T-helper 17 cell (primary cell): Measurements from ENCODE around the gene SCUBE3. TPM values are rescaled to one million over a fixed set of nuclear protein-coding genes. Genes with fewer than 3 reads are reported as not detected.
A peak's percentile ranks its signal among the peaks of the same experiment; 100 is the strongest.

Experiments
- ATAC-seq: fragments of 150-1000 bp; cut with Tn5 transposase; 2 replicates; pipeline ENCODE4 v1.10.0; 2021; ENCODE audit warnings: mild to moderate bottlenecking, moderate library complexity
- DNase-seq, 3 donors: peaks; one replicate each; pipeline versions ENCODE4 v3.0.0 to v3.0.0-alpha.2; 2020 to 2021
- H3K9me3 ChIP-seq: one replicate; pipeline ENCODE4 v1.7.0; 2013; ENCODE audit warnings: low read length, mild to moderate bottlenecking; ENCODE audit not compliant: control insufficient read depth, poor library complexity, severe bottlenecking
- H3K27ac Mint-ChIP-seq: one replicate; pipeline ENCODE4 v1.8.0; 2022; ENCODE audit warnings: mild to moderate bottlenecking, moderate library complexity, mixed read lengths
- H3K27me3 Mint-ChIP-seq: one replicate; pipeline ENCODE4 v1.8.0; 2022; ENCODE audit warnings: mixed read lengths
- H3K36me3 Mint-ChIP-seq: one replicate; pipeline ENCODE4 v1.8.0; 2022; ENCODE audit warnings: low read depth, mixed read lengths
- H3K4me1 Mint-ChIP-seq: one replicate; pipeline ENCODE4 v1.8.0; 2022; ENCODE audit warnings: mild to moderate bottlenecking, mixed read lengths
- H3K4me3 Mint-ChIP-seq: one replicate; pipeline ENCODE4 v1.8.0; 2022; ENCODE audit warnings: mild to moderate bottlenecking, moderate library complexity, mixed read lengths
- total RNA-seq, 4 donors: library from RNA in 2 of 4; stranded (reverse) in 2 of 4; gene quantifications; one replicate each; pipeline ENCODE4 v1.2.3 and lab custom pipeline; 2022 to 2026

The SCUBE3 gene
- total RNA-seq, 2 donors from 2014 or later = not detected

GRCh38 chr6:35242486-35242885 lies 28.7 kb downstream of the SCUBE3 start:
- H3K4me1 Mint-ChIP-seq = peaks cover 15% of the 10 kb centered on the region
- H3K36me3 Mint-ChIP-seq = peaks cover 5% of the 10 kb centered on the region
- H3K4me3 Mint-ChIP-seq = no peak overlapping the region
- ATAC-seq = no peak
- no peaks in the 10 kb centered on the region for H3K27me3 Mint-ChIP-seq
- no peaks in the 10 kb centered on the region for H3K9me3 ChIP-seq
- no peak for DNase-seq
- no peak overlapping the region for H3K27ac Mint-ChIP-seq

GRCh38 chr6:35242906-35243305 lies 29.1 kb downstream of the SCUBE3 start:
- H3K36me3 Mint-ChIP-seq = peaks cover 5% of the 10 kb centered on the region
- H3K9me3 ChIP-seq = no peaks in the 10 kb centered on the region
- H3K27me3 Mint-ChIP-seq = no peaks in the 10 kb centered on the region
- H3K4me3 Mint-ChIP-seq = no peak overlapping the region
- H3K4me1 Mint-ChIP-seq = peaks cover 18% of the 10 kb centered on the region
- no peak overlapping the region for H3K27ac Mint-ChIP-seq
- DNase-seq (no peak), ATAC-seq (no peak)

- Mint-ChIP-seq H3K36me3 (peaks cover 5% of the 10 kb centered on the region), H3K27ac (no peak overlapping the region), H3K27me3 (no peaks in the 10 kb centered on the region), H3K4me1 (peaks cover 20% of the 10 kb centered on the region), H3K4me3 (no peak overlapping the region)
- no peak for ATAC-seq
- no peak for DNase-seq
- no peaks in the 10 kb centered on the region for H3K9me3 ChIP-seq
Measured at GRCh38 chr6:35243386-35243958, 29.7 kb downstream of the SCUBE3 start.

- peaks cover 5% of the 10 kb centered on the region for H3K36me3 Mint-ChIP-seq
- ATAC-seq (no peak), DNase-seq (no peak)
- H3K27me3 Mint-ChIP-seq = no peaks in the 10 kb centered on the region
- no peak overlapping the region for H3K4me3 Mint-ChIP-seq
- no peak overlapping the region for H3K27ac Mint-ChIP-seq
- peaks cover 28% of the 10 kb centered on the region for H3K4me1 Mint-ChIP-seq
- H3K9me3 ChIP-seq = no peaks in the 10 kb centered on the region
Measured at GRCh38 chr6:35244551-35244950, 30.8 kb downstream of the SCUBE3 start.

- peak overlapping the region; percentile 35 for H3K27ac Mint-ChIP-seq
Measured at GRCh38 chr6:35247642-35248231, 34.0 kb downstream of the SCUBE3 start.

GRCh38 chr6:35248300-35248699 lies 34.5 kb downstream of the SCUBE3 start:
- H3K9me3 ChIP-seq = no peaks in the 10 kb centered on the region
- H3K4me1 Mint-ChIP-seq = peaks cover 30% of the 10 kb centered on the region
- peak overlapping the region; percentile 71 for H3K27ac Mint-ChIP-seq
- peaks cover 3% of the 10 kb centered on the region for H3K36me3 Mint-ChIP-seq
- DNase-seq = no peak
- no peak overlapping the region for H3K4me3 Mint-ChIP-seq
- H3K27me3 Mint-ChIP-seq = no peaks in the 10 kb centered on the region
- ATAC-seq = no peak

More at GRCh38 chr6:35247642-35248231, 34.0 kb downstream of the SCUBE3 start:
- Mint-ChIP-seq H3K4me3 (no peak overlapping the region), H3K4me1 (peaks cover 27% of the 10 kb centered on the region), H3K27me3 (no peaks in the 10 kb centered on the region), H3K36me3 (peaks cover 3% of the 10 kb centered on the region)
- DNase-seq (no peak), ATAC-seq (no peak)
- no peaks in the 10 kb centered on the region for H3K9me3 ChIP-seq

- ATAC-seq = no peak
- H3K9me3 ChIP-seq = no peaks in the 10 kb centered on the region
- Mint-ChIP-seq H3K4me1 (peaks cover 30% of the 10 kb centered on the region), H3K27me3 (no peaks in the 10 kb centered on the region), H3K27ac (peak overlapping the region; percentile 71), H3K4me3 (no peak overlapping the region), H3K36me3 (peaks cover 3% of the 10 kb centered on the region)
- no peak for DNase-seq
Measured at GRCh38 chr6:35248965-35249364, 35.2 kb downstream of the SCUBE3 start.

- Mint-ChIP-seq H3K27ac (no peak overlapping the region), H3K36me3 (no peaks in the 10 kb centered on the region), H3K27me3 (no peaks in the 10 kb centered on the region), H3K4me1 (peaks cover 22% of the 10 kb centered on the region), H3K4me3 (no peak overlapping the region)
- H3K9me3 ChIP-seq = no peaks in the 10 kb centered on the region
- ATAC-seq = no peak
- no peak for DNase-seq
Measured at GRCh38 chr6:35251949-35252348, 38.2 kb downstream of the SCUBE3 start.

GRCh38 chr6:35253249-35253648 lies 39.5 kb downstream of the SCUBE3 start:
- Mint-ChIP-seq H3K27ac (no peak overlapping the region), H3K27me3 (no peaks in the 10 kb centered on the region), H3K36me3 (no peaks in the 10 kb centered on the region), H3K4me1 (peaks cover 16% of the 10 kb centered on the region), H3K4me3 (no peak overlapping the region)
- H3K9me3 ChIP-seq = no peaks in the 10 kb centered on the region
- ATAC-seq = no peak
- DNase-seq = no peak

- Mint-ChIP-seq H3K4me3 (peak overlapping the region; percentile 96), H3K27me3 (no peaks in the 10 kb centered on the region), H3K4me1 (peaks cover 37% of the 10 kb centered on the region), H3K36me3 (no peaks in the 10 kb centered on the region), H3K27ac (peak overlapping the region; percentile 98)
- no peaks in the 10 kb centered on the region for H3K9me3 ChIP-seq
- DNase-seq (no peak), ATAC-seq (no peak)
Measured at GRCh38 chr6:35258336-35258735, 44.6 kb downstream of the SCUBE3 start.

GRCh38 chr6:35258858-35259193 lies 45.1 kb downstream of the SCUBE3 start:
- DNase-seq (peak in 1 of 3 donors; percentile 25), ATAC-seq (peak; percentile 11)
- peak overlapping the region; percentile 96 for H3K4me3 Mint-ChIP-seq
- no peaks in the 10 kb centered on the region for H3K36me3 Mint-ChIP-seq
- peak overlapping the region; percentile 98 for H3K27ac Mint-ChIP-seq
- H3K4me1 Mint-ChIP-seq = peaks cover 39% of the 10 kb centered on the region
- no peaks in the 10 kb centered on the region for H3K9me3 ChIP-seq
- H3K27me3 Mint-ChIP-seq = no peaks in the 10 kb centered on the region

GRCh38 chr6:35259194-35259947 lies 45.6 kb downstream of the SCUBE3 start, which contains the start of gene ZNF76:
ZNF76 (plus strand) TSS chr6:35259735; CDS start chr6:35281152, 21,417 bp downstream.
- H3K27me3 Mint-ChIP-seq = no peaks in the 10 kb centered on the region
- ATAC-seq (peak; percentile 79), DNase-seq (peak; percentile 91 to 94 (median 93))
- peaks cover 44% of the 10 kb centered on the region for H3K4me1 Mint-ChIP-seq
- H3K4me3 Mint-ChIP-seq = peak within 1 kb of the TSS; percentile 96
- H3K9me3 ChIP-seq = no peaks in the 10 kb centered on the region
- no peaks in the 10 kb centered on the region for H3K36me3 Mint-ChIP-seq
- peak within 1 kb of the TSS; percentile 98 for H3K27ac Mint-ChIP-seq

- ATAC-seq (peak; percentile 74), DNase-seq (peak; percentile 77 to 84 (median 79))
- H3K27me3 Mint-ChIP-seq = no peaks in the 10 kb centered on the region
- peaks cover 48% of the 10 kb centered on the region for H3K4me1 Mint-ChIP-seq
- H3K27ac Mint-ChIP-seq = peak overlapping the region; percentile 98
- no peaks in the 10 kb centered on the region for H3K36me3 Mint-ChIP-seq
- H3K9me3 ChIP-seq = no peaks in the 10 kb centered on the region
- peak overlapping the region; percentile 96 for H3K4me3 Mint-ChIP-seq
Measured at GRCh38 chr6:35259948-35260590, 46.3 kb downstream of the SCUBE3 start.
